Measurements from ENCODE around the gene PABPC4L. TPM values are rescaled to one million over a fixed set of nuclear protein-coding genes. Genes with fewer than 3 reads are reported as not detected.

PABPC4L gene
- total and polyA plus RNA-seq, 2 of the 4 experiments (the other 2 are of a cell fraction), result 0.26 to 0.72 TPM

DNA sequence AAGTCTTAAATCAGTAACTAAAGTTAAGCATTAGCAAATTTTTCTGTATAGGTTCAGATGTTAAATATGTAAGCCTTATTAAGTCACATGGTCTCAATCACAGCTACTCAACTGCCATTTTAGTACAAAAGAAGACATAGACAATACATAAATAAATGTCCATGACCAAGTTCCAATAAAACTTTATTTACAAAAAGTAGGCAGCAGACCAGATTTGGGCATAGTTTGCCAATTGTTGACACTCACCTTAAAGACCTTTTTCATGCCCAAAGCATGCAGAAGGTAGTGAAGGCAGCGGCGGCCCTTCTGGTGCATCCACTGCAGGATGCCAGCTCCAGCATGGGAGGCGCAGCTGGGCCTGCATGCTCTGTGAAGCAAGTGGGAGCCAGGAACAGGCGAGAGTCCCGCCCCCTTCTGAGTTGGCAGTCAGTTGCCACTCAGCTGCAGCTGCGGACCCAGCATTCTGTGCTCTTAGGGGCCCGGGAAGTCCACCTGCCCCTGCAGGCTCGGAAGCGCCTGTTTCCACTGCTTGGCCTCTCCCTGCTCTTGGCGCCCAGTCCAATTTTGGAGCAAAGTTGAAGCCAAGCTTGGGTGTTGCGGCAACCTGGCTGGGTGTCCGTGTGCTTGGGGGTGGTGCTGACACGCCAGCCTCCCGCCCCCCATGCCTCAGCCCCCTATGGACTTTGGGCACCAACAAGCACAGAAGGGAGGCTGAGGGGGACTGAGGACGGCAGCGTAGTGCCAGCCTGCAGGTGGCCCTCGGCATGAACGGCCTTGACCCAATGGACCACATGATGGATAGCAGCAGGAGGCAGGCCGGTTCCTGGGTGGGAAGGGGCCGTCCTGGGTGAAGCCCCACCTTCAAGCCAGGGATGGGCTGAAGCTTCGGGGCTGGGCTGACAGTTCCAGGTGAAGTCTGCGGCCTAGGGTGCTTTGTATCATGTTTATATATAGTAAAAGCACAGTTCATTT is 42.4 kb upstream of the PABPC4L start:
- DNase-seq, result no peak
- CTCF ChIA-PET, result no interaction called here
- Histone ChIP-seq H3K4me2 (ENCODE audit: low read depth, low read length) (no peak overlapping the region), H3K27ac (ENCODE audit: insufficient read depth, low read length) (no peak overlapping the region), H2BK120ac (ENCODE audit: low read depth, low read length) (no peak overlapping the region), H2AK5ac (ENCODE audit: low read depth, low read length) (no peak overlapping the region), H3K79me1 (ENCODE audit: low read depth in 1 of 2, low read length in 2 of 2) (no peaks in the 10 kb centered on the region), H3K9me1 (ENCODE audit: insufficient read depth, low read length) (no peaks in the 10 kb centered on the region), H4K91ac (ENCODE audit: insufficient read depth, low read depth, low read length) (no peak overlapping the region), H2BK20ac (ENCODE audit: low read depth, low read length) (no peak overlapping the region), H3K9me3 (ENCODE audit: control insufficient read depth, insufficient read depth, low read length) (peaks cover 5% of the 10 kb centered on the region; the same call in 1 of the 2 replicates), H2BK15ac (ENCODE audit: low read depth, low read length) (no peak overlapping the region), H2BK5ac (ENCODE audit: low read depth, low read length, poor library complexity, severe bottlenecking) (no peak overlapping the region), H3K56ac (ENCODE audit: extremely low read depth, insufficient read depth, low read length) (no peak overlapping the region), H3K18ac (ENCODE audit: low read depth, low read length) (no peak overlapping the region), H3K4ac (ENCODE audit: low read depth, low read length) (no peak overlapping the region), H3K27me3 (ENCODE audit: control insufficient read depth, insufficient read depth, low read length) (no peaks in the 10 kb centered on the region), H3K36me3 (ENCODE audit: control insufficient read depth, insufficient read depth, low read length) (no peaks in the 10 kb centered on the region), H4K5ac (ENCODE audit: low read depth, low read length) (no peak overlapping the region), H4K8ac (ENCODE audit: low read depth in 2 of 2, low read length in 2 of 2) (no peak overlapping the region), H3K4me1 (ENCODE audit: control insufficient read depth, insufficient read depth, low read length) (no peaks in the 10 kb centered on the region), H3K23ac (ENCODE audit: low read depth, low read length) (no peak overlapping the region), H2AK9ac (replicated peaks; ENCODE audit: low read depth, low read length, poor library complexity) (peak overlapping the region; percentile 28), H2AFZ (replicated peaks; ENCODE audit: low read length, poor library complexity) (no peak overlapping the region), H3K9ac (ENCODE audit: low read depth, low read length) (no peak overlapping the region), H3K14ac (replicated peaks; ENCODE audit: low read depth, low read length) (no peak overlapping the region), H3K4me3 (ENCODE audit: insufficient read depth, low read depth, low read length) (no peak overlapping the region), H4K20me1 (ENCODE audit: insufficient read depth, low read length) (no peaks in the 10 kb centered on the region)
- no peak for ATAC-seq (ENCODE audit: low read depth)
- dilution Hi-C loops (cut with HindIII; ENCODE audit: low sequenced_read_pairs, unreplicated experiment) (no loop called here), in situ Hi-C loops (cut with MboI; ENCODE audit: low sequenced_read_pairs) (no loop called here), intact Hi-C loops (cut with micrococcal nuclease) (no loop called here)
- 82% methylated on average over 9 of the region's 22 CpGs; no CpG with 5 or more reads in 1 of the 2 experiments for WGBS, 2 experiments (ENCODE audit: extremely low coverage in 2 of 2, insufficient read length in 1 of 2)
- TF ChIP-seq MAZ (IDR thresholded peaks at IDR 0.05; ENCODE audit: borderline replicate concordance, low read depth, low read length) (no peak), RCOR1 (IDR thresholded peaks at IDR 0.05; ENCODE audit: insufficient replicate concordance, low read length) (no peak), FOS (IDR thresholded peaks at IDR 0.05; ENCODE audit: low read depth, low read length) (no peak), CHD1 (IDR thresholded peaks at IDR 0.05; ENCODE audit: low read depth, low read length) (no peak), RFX5 (IDR thresholded peaks at IDR 0.05; ENCODE audit: low read depth, low read length) (no peak), SMC3 (IDR thresholded peaks at IDR 0.05; ENCODE audit: low read depth, low read length) (no peak), BHLHE40 (IDR thresholded peaks at IDR 0.05; ENCODE audit: low read depth, low read length) (no peak), MAFK (IDR thresholded peaks at IDR 0.05; ENCODE audit: low read depth, low read length) (no peak)
- no TSS peak for BruUV-seq (replicated peaks)
- POLR2A ChIA-PET (ENCODE audit: unreplicated experiment), result no interaction called here

Measured in IMR-90 (cell line).